ENCODE data around the gene ZNF324. TPM values are rescaled to one million over a fixed set of nuclear protein-coding genes. Genes with fewer than 3 reads are reported as not detected.
"Not testable (repeated sequence)": the region's sequence is repeated elsewhere in the genome, so short reads cannot be mapped to it uniquely, and the experiment has no call there.

The ZNF324 gene
- polyA plus RNA-seq, 1 donor: 6.3 TPM

- no peak for DNase-seq
These were observed 4.9 kb downstream of the ZNF324 start for GRCh38 chr19:58471736-58472135.

- DNase-seq: no peak
These were observed 6.9 kb downstream of the ZNF324 start for GRCh38 chr19:58473775-58474174.

- no peak for DNase-seq
These were observed 7.6 kb downstream of the ZNF324 start for GRCh38 chr19:58474291-58474996.

GRCh38 chr19:58474997-58475713, 8.3 kb downstream of the ZNF324 start:
- no peak for DNase-seq

GRCh38 chr19:58475714-58476497, 9.0 kb downstream of the ZNF324 start, which contains the start of gene ZNF446:
TSS of gene ZNF446 (plus strand) at chr19:58476352. CDS start at chr19:58477219, 867 bp downstream.
- DNase-seq: peak; percentile 97

- peak; percentile 32 for DNase-seq
These were observed 9.7 kb downstream of the ZNF324 start for GRCh38 chr19:58476498-58477015.

- DNase-seq: no peak
These were observed 10.2 kb downstream of the ZNF324 start for GRCh38 chr19:58477130-58477529.

- no peak for DNase-seq
These were observed 11.0 kb downstream of the ZNF324 start for GRCh38 chr19:58477871-58478270.

- no peak for DNase-seq
These were observed 12.4 kb downstream of the ZNF324 start for GRCh38 chr19:58479303-58479702.

GRCh38 chr19:58479736-58480480, 13.0 kb downstream of the ZNF324 start:
- no peak for DNase-seq

- DNase-seq: no peak
These were observed 13.6 kb downstream of the ZNF324 start for GRCh38 chr19:58480481-58480830.

- DNase-seq: no peak
These were observed 14.0 kb downstream of the ZNF324 start for GRCh38 chr19:58480831-58481230.

GRCh38 chr19:58482372-58482771, 15.5 kb downstream of the ZNF324 start:
- no peak for DNase-seq

GRCh38 chr19:58483776-58484175, 16.9 kb downstream of the ZNF324 start:
- DNase-seq: no peak

- not testable (repeated sequence) for DNase-seq
These were observed 17.5 kb downstream of the ZNF324 start for GRCh38 chr19:58484349-58484748.

- no peak for DNase-seq
These were observed 24.5 kb downstream of the ZNF324 start for GRCh38 chr19:58491393-58491792.

- DNase-seq: no peak
These were observed 25.4 kb downstream of the ZNF324 start for GRCh38 chr19:58492265-58492664.

GRCh38 chr19:58497634-58498170, 30.8 kb downstream of the ZNF324 start:
- DNase-seq: no peak

GRCh38 chr19:58498316-58499020, 31.6 kb downstream of the ZNF324 start:
- DNase-seq: no peak

- peak; percentile 94 for DNase-seq
These were observed 32.4 kb downstream of the ZNF324 start for GRCh38 chr19:58499021-58499927.

Measured in hindlimb muscle (tissue), 1 donor.